Lower leg skin (tissue), 3 donors: ENCODE data around the gene ABHD8.

ENCODE experiments used
- CTCF ChIP-seq, 3 donors: fragments of 450-650 bp; IDR thresholded peaks; one replicate each; pipeline ENCODE4 v1.5.1; 2016; ENCODE audit warnings: antibody characterized with exemption in 3 of 3, mild to moderate bottlenecking in 3 of 3, moderate library complexity in 2 of 3
- POLR2A ChIP-seq, 2 donors: fragments of 450-650 bp; IDR thresholded peaks; one replicate each; pipeline ENCODE4 v1.6.1; 2016 to 2017; ENCODE audit warnings: antibody characterized with exemption in 2 of 2, mild to moderate bottlenecking in 1 of 2, moderate library complexity in 1 of 2

GRCh38 chr19:17242431-17243208, 60.6 kb downstream of the ABHD8 start:
- no peak for TF ChIP-seq POLR2A (IDR thresholded peaks at IDR 0.05)
- no peak for TF ChIP-seq CTCF (IDR thresholded peaks at IDR 0.05)
